ENCODE measurements around the gene CDC14A. TPM values are rescaled to one million over a fixed set of nuclear protein-coding genes. Genes with fewer than 3 reads are reported as not detected.

CDC14A gene
- total and polyA plus RNA-seq, 2 of the 8 experiments (the other 6 are each of a cell fraction or from before 2014, with no cell fraction given), result 3.2 to 8.9 TPM

DNA sequence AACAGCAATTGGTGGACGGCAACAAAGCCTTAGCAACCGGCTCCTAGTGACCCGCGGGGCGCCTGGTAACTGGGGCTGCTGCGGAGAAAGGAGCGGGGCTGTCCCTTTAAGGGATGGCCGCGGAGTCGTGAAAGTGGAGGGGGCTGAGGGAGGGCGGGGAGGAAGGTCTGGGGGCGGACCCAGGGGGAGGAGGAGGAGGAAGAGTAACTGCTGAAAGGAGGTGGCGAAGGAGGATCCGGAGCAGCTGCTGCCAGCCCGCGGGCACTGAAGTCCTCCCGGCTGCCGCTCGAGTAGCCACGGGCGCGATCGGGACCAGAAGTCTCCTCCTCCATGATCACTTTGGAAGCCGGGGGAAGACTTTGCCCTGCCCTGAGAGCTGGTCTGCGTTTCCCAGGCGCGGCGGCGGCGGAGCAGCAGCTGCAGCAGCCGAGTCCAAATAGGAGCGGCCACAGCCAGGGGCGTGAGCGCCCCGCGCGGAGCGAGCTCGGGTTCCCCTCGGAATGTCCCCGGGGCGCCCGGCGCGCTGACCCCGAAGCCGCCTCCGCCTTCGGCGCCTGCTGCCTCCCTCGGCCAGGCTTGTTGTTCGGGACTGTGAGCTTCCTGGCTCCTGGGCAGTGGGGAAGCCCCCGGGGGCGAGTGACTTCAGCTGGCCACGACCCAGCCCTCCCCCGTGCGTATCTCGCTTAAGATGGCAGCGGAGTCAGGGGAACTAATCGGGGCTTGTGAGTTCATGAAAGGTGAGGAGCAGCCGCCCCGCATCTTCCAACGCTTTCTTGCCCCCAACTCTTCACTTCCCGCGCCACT, at the start of gene CDC14A (continued):
- TF ChIP-seq, protein P1, sequence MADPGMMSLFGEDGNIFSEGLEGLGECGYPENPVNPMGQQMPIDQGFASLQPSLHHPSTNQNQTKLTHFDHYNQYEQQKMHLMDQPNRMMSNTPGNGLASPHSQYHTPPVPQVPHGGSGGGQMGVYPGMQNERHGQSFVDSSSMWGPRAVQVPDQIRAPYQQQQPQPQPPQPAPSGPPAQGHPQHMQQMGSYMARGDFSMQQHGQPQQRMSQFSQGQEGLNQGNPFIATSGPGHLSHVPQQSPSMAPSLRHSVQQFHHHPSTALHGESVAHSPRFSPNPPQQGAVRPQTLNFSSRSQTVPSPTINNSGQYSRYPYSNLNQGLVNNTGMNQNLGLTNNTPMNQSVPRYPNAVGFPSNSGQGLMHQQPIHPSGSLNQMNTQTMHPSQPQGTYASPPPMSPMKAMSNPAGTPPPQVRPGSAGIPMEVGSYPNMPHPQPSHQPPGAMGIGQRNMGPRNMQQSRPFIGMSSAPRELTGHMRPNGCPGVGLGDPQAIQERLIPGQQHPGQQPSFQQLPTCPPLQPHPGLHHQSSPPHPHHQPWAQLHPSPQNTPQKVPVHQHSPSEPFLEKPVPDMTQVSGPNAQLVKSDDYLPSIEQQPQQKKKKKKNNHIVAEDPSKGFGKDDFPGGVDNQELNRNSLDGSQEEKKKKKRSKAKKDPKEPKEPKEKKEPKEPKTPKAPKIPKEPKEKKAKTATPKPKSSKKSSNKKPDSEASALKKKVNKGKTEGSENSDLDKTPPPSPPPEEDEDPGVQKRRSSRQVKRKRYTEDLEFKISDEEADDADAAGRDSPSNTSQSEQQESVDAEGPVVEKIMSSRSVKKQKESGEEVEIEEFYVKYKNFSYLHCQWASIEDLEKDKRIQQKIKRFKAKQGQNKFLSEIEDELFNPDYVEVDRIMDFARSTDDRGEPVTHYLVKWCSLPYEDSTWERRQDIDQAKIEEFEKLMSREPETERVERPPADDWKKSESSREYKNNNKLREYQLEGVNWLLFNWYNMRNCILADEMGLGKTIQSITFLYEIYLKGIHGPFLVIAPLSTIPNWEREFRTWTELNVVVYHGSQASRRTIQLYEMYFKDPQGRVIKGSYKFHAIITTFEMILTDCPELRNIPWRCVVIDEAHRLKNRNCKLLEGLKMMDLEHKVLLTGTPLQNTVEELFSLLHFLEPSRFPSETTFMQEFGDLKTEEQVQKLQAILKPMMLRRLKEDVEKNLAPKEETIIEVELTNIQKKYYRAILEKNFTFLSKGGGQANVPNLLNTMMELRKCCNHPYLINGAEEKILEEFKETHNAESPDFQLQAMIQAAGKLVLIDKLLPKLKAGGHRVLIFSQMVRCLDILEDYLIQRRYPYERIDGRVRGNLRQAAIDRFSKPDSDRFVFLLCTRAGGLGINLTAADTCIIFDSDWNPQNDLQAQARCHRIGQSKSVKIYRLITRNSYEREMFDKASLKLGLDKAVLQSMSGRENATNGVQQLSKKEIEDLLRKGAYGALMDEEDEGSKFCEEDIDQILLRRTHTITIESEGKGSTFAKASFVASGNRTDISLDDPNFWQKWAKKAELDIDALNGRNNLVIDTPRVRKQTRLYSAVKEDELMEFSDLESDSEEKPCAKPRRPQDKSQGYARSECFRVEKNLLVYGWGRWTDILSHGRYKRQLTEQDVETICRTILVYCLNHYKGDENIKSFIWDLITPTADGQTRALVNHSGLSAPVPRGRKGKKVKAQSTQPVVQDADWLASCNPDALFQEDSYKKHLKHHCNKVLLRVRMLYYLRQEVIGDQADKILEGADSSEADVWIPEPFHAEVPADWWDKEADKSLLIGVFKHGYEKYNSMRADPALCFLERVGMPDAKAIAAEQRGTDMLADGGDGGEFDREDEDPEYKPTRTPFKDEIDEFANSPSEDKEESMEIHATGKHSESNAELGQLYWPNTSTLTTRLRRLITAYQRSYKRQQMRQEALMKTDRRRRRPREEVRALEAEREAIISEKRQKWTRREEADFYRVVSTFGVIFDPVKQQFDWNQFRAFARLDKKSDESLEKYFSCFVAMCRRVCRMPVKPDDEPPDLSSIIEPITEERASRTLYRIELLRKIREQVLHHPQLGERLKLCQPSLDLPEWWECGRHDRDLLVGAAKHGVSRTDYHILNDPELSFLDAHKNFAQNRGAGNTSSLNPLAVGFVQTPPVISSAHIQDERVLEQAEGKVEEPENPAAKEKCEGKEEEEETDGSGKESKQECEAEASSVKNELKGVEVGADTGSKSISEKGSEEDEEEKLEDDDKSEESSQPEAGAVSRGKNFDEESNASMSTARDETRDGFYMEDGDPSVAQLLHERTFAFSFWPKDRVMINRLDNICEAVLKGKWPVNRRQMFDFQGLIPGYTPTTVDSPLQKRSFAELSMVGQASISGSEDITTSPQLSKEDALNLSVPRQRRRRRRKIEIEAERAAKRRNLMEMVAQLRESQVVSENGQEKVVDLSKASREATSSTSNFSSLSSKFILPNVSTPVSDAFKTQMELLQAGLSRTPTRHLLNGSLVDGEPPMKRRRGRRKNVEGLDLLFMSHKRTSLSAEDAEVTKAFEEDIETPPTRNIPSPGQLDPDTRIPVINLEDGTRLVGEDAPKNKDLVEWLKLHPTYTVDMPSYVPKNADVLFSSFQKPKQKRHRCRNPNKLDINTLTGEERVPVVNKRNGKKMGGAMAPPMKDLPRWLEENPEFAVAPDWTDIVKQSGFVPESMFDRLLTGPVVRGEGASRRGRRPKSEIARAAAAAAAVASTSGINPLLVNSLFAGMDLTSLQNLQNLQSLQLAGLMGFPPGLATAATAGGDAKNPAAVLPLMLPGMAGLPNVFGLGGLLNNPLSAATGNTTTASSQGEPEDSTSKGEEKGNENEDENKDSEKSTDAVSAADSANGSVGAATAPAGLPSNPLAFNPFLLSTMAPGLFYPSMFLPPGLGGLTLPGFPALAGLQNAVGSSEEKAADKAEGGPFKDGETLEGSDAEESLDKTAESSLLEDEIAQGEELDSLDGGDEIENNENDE (IDR thresholded peaks at IDR 0.05; ENCODE audit: insufficient replicate concordance, low read length), result no peak
- TF ChIP-seq SIRT6 (IDR thresholded peaks at IDR 0.05; ENCODE audit: low read length) (no peak), KDM5A (IDR thresholded peaks at IDR 0.05; ENCODE audit: low read length) (no peak), NRF1 (IDR thresholded peaks at IDR 0.05; ENCODE audit: low read depth, low read length) (no peak), BACH1 (IDR thresholded peaks at IDR 0.05; ENCODE audit: low read length) (0 out of 2 replicates have a peak, but pooled peaks have one; percentile 6), CHD1 (IDR thresholded peaks at IDR 0.05; ENCODE audit: low read depth, low read length) (no peak), CHD2 (IDR thresholded peaks at IDR 0.05; ENCODE audit: low read length) (no peak), SP4 (IDR thresholded peaks at IDR 0.05; ENCODE audit: low read length) (0 out of 2 replicates have a peak, but pooled peaks have one; percentile 37), NANOG (IDR thresholded peaks at IDR 0.05; ENCODE audit: insufficient read depth, low read depth, low read length, poor library complexity, severe bottlenecking) (no peak)
- TF ChIP-seq, protein P2, sequence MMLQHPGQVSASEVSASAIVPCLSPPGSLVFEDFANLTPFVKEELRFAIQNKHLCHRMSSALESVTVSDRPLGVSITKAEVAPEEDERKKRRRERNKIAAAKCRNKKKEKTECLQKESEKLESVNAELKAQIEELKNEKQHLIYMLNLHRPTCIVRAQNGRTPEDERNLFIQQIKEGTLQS (IDR thresholded peaks at IDR 0.05; ENCODE audit: insufficient read depth, low read depth, low read length), result no peak

Measured in H1 (cell line).